HL-60 (cell line): ENCODE data around the gene SLC49A4.

Experiments
- DNase-seq, 2 experiments: peaks; one replicate each; pipeline ENCODE4 v3.0.0-alpha.2; 2010 to 2020; ENCODE audit warnings: low read depth in 1 of 2, low spot score in 1 of 2
- H3K27ac ChIP-seq: fragments of 250-450 bp; sonication (Bioruptor Pico); replicated peaks from 2 replicates; pipeline ENCODE4 v1.5.1; 2020; ENCODE audit warnings: mild to moderate bottlenecking, moderate library complexity
- H3K27me3 ChIP-seq: fragments of 250-450 bp; sonication (Bioruptor Pico); 2 replicates; pipeline ENCODE4 v1.5.1; 2021; ENCODE audit warnings: mild to moderate bottlenecking, moderate library complexity; ENCODE audit not compliant: insufficient read depth, poor library complexity, severe bottlenecking
- H3K4me3 ChIP-seq: replicated peaks from 2 replicates; pipeline ENCODE4 v1.5.1; 2011; ENCODE audit warnings: mild to moderate bottlenecking, control low read depth, low read length; ENCODE audit not compliant: insufficient read depth
- CTCF ChIP-seq: IDR thresholded peaks from one replicate; pipeline ENCODE4 v1.5.1; 2011; ENCODE audit warnings: low read length, control low read depth, inconsistent platforms; ENCODE audit not compliant: insufficient read depth
- GABPA ChIP-seq: IDR thresholded peaks from 2 replicates; pipeline ENCODE4 v1.6.1; 2012; ENCODE audit warnings: low read depth
- POLR2AphosphoS5 ChIP-seq: IDR thresholded peaks from 2 replicates; pipeline ENCODE4 v1.6.1; 2012; ENCODE audit warnings: low read depth
- REST ChIP-seq: IDR thresholded peaks from 2 replicates; pipeline ENCODE4 v1.6.1; 2012; ENCODE audit warnings: low read depth; ENCODE audit not compliant: insufficient replicate concordance
- SPI1 ChIP-seq: IDR thresholded peaks from 2 replicates; pipeline ENCODE4 v1.6.1; 2012; ENCODE audit warnings: low read depth, mild to moderate bottlenecking, borderline replicate concordance

SLC49A4 gene

GRCh38 chr3:122795674-122796195, 866 bp downstream of the SLC49A4 start:
- Histone ChIP-seq H3K4me3 (peak overlapping the region; percentile 92), H3K27me3 (no peaks in the 10 kb centered on the region), H3K27ac (peak overlapping the region; percentile 70)
- DNase-seq = peak in 1 of 2 experiments; percentile 27
- no peak for TF ChIP-seq SPI1
- TF ChIP-seq GABPA = no peak
- TF ChIP-seq CTCF = no peak
- TF ChIP-seq POLR2AphosphoS5 = no peak
- no peak for TF ChIP-seq REST

- no peaks in the 10 kb centered on the region for H3K27me3 ChIP-seq
- no peak overlapping the region for H3K27ac ChIP-seq
- DNase-seq = no peak
- H3K4me3 ChIP-seq = no peak overlapping the region
- TF ChIP-seq SPI1 = no peak
- TF ChIP-seq POLR2AphosphoS5 = no peak
- no peak for TF ChIP-seq GABPA
- no peak for TF ChIP-seq CTCF
- no peak for TF ChIP-seq REST
Observed at GRCh38 chr3:122797291-122797690, 2.4 kb downstream of the SLC49A4 start.

- Histone ChIP-seq H3K27ac (no peak overlapping the region), H3K27me3 (no peaks in the 10 kb centered on the region), H3K4me3 (no peak overlapping the region)
- TF ChIP-seq SPI1 = no peak
- TF ChIP-seq REST = no peak
- TF ChIP-seq CTCF = no peak
- no peak for TF ChIP-seq POLR2AphosphoS5
- TF ChIP-seq GABPA = no peak
- no peak for DNase-seq
Observed at GRCh38 chr3:122799322-122799721, 4.5 kb downstream of the SLC49A4 start.
